ENCODE measurements around the gene RNU4-1.

DNA sequence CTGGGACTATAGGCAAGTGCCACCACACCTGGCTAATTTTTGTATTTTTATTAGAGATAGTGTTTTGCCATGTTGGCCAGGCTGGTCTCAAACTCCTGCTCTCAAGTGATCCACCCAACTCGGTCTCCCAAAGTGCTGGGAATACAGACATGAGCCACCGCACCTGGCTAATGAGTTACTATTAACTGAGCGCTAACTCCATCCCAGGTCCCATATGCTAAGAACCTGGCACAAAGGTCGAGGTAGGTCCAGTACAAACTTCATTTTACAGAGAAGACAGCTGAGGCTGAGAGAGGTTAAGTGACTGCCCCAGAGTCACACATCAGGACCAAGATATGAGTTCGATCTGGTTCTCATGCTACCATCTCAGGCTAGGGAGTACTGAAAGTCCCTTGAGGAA, 39.0 kb upstream of the RNU4-1 start:
- TF ChIP-seq, protein P1, sequence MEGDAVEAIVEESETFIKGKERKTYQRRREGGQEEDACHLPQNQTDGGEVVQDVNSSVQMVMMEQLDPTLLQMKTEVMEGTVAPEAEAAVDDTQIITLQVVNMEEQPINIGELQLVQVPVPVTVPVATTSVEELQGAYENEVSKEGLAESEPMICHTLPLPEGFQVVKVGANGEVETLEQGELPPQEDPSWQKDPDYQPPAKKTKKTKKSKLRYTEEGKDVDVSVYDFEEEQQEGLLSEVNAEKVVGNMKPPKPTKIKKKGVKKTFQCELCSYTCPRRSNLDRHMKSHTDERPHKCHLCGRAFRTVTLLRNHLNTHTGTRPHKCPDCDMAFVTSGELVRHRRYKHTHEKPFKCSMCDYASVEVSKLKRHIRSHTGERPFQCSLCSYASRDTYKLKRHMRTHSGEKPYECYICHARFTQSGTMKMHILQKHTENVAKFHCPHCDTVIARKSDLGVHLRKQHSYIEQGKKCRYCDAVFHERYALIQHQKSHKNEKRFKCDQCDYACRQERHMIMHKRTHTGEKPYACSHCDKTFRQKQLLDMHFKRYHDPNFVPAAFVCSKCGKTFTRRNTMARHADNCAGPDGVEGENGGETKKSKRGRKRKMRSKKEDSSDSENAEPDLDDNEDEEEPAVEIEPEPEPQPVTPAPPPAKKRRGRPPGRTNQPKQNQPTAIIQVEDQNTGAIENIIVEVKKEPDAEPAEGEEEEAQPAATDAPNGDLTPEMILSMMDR (conservative IDR thresholded peaks at IDR 0.05; ENCODE audit: low read depth, low read length): no peak
- TF ChIP-seq EZH2 (IDR thresholded peaks at IDR 0.05; ENCODE audit: low read length, unreplicated experiment) (no peak), EZH2phosphoT487 (IDR thresholded peaks at IDR 0.05; ENCODE audit: borderline replicate concordance, low read length) (no peak)

All from PC-3 (cell line).